GM12891 (cell line): Measurements from ENCODE around the gene CZIB.

ENCODE experiments used
- POLR2A ChIP-seq: IDR thresholded peaks from 2 replicates; pipeline ENCODE4 v1.6.1; 2011; ENCODE audit warnings: low read depth, low read length, control low read depth
- SPI1 ChIP-seq: IDR thresholded peaks from 2 replicates; pipeline ENCODE4 v1.6.1; 2011; ENCODE audit warnings: low read depth, low read length, control low read depth

DNA sequence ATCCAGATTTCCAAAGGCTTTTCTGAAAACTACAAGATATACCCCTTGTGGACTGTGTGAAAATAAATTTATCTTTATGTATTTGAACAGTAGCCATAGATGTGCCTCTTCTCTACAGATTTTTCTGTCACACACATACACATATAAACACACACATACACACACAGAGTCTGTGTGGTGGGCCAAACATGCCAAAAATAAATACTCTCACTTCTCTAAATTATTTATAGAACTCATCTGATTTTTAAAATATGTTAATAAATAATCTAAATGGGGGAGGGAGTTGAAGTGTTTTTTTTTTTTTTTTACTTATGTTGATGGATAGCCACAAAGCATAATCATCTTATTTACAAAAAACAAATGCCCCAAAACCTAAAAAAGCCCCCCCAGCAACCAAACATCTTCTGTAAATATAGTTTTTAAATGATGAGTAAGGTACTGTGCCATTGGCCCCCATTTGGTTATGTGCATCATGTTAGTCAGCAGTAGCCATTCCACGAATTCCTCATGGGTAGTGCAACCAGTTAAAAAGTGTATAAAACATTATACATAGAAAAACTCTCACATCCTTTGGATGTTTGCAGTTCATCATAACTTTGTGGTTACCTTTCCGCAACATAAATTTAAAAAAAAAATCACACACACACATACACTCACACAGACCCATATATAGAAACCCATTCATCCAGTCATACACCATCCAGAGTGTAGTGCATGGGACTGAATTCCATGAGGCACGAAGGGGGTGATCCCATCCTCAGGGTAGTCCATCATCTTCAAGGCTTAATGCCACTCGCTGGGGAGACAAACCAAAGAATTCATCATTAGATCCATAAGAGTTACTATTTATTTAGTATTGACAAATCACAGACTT lies 26.1 kb upstream of the CZIB start:
- TF ChIP-seq POLR2A (no peak), SPI1 (peak; percentile 80)
